Common myeloid progenitor, CD34-positive (primary cell): ENCODE data around the gene DOHH.

Experiments
- CTCF ChIA-PET: fragments of 350-600 bp; sonication (Branson Sonifier 250); formaldehyde crosslinking; loops from one replicate; lab custom pipeline; 2021; ENCODE audit warnings: antibody characterized with exemption; lab: Charles Lee
- POLR2A ChIA-PET: fragments of 350-600 bp; sonication (Branson Sonifier 250); formaldehyde crosslinking; loops from one replicate; lab custom pipeline; 2021; ENCODE audit warnings: antibody characterized with exemption; lab: Charles Lee
- DNase-seq, 3 donors: peaks; one replicate each; pipeline versions ENCODE4 v3.0.0 to v3.0.0-alpha.2; 2013
- H3K27ac ChIP-seq, 2 experiments: 1 replicate in 1 of 2; 2 replicates in 1 of 2; pipeline ENCODE4 v1.7.0; 2013; ENCODE audit warnings: inconsistent platforms in 2 of 2, low read length in 2 of 2, mild to moderate bottlenecking in 2 of 2, low read depth in 1 of 2, moderate library complexity in 1 of 2; ENCODE audit not compliant: severe bottlenecking in 2 of 2, insufficient read depth in 1 of 2, poor library complexity in 1 of 2
- H3K27me3 ChIP-seq, 5 experiments: replicated peaks in 2 of 5; 1 replicate in 3 of 5; 2 replicates in 2 of 5; pipeline versions ENCODE4 v1.6.1 to v1.7.0; 2013; ENCODE audit warnings: low read length in 4 of 5, mild to moderate bottlenecking in 2 of 5, moderate library complexity in 2 of 5, inconsistent platforms in 1 of 5; ENCODE audit not compliant: insufficient read depth in 5 of 5, control insufficient read depth in 4 of 5
- H3K36me3 ChIP-seq, 4 experiments: 1 replicate in 2 of 4; 2 replicates in 2 of 4; pipeline versions ENCODE4 v1.6.1 to v1.7.0; 2013; ENCODE audit warnings: low read length in 3 of 4, control low read depth in 1 of 4, mild to moderate bottlenecking in 1 of 4; ENCODE audit not compliant: control insufficient read depth in 4 of 4, insufficient read depth in 4 of 4
- H3K4me1 ChIP-seq, 4 experiments: 1 replicate in 3 of 4; 2 replicates in 1 of 4; pipeline versions ENCODE4 v1.6.1 to v1.7.1; 2013; ENCODE audit warnings: low read length in 3 of 4, mild to moderate bottlenecking in 3 of 4, control low read depth in 1 of 4, inconsistent platforms in 1 of 4, moderate library complexity in 1 of 4; ENCODE audit not compliant: control insufficient read depth in 4 of 4, insufficient read depth in 4 of 4; ENCODE audit errors: control extremely low read depth in 1 of 4
- H3K4me3 ChIP-seq, 7 experiments: 1 replicate in 4 of 7; 2 replicates in 3 of 7; pipeline versions ENCODE4 v1.5.1 to v1.7.0; 2013; ENCODE audit warnings: mild to moderate bottlenecking in 7 of 7, low read length in 6 of 7, moderate library complexity in 6 of 7, inconsistent platforms in 2 of 7, low read depth in 2 of 7, control low read depth in 1 of 7; ENCODE audit not compliant: insufficient read depth in 4 of 7, control insufficient read depth in 1 of 7; ENCODE audit errors: extremely low read depth in 1 of 7
- H3K9me3 ChIP-seq, 5 experiments: 1 replicate in 4 of 5; 2 replicates in 1 of 5; pipeline versions ENCODE4 v1.6.1 to v1.7.1; 2013; ENCODE audit warnings: low read length in 4 of 5, mild to moderate bottlenecking in 2 of 5, inconsistent platforms in 1 of 5, low read depth in 1 of 5, moderate library complexity in 1 of 5; ENCODE audit not compliant: control insufficient read depth in 4 of 5, insufficient read depth in 2 of 5; ENCODE audit errors: control extremely low read depth in 1 of 5
- WGBS: methylation state at CpG from one replicate; pipeline ENCODE4 v1.1.5; 2013; ENCODE audit not compliant: insufficient coverage; 5-methylcytosine and 5-hydroxymethylcytosine counted together

Gene DOHH

DNA sequence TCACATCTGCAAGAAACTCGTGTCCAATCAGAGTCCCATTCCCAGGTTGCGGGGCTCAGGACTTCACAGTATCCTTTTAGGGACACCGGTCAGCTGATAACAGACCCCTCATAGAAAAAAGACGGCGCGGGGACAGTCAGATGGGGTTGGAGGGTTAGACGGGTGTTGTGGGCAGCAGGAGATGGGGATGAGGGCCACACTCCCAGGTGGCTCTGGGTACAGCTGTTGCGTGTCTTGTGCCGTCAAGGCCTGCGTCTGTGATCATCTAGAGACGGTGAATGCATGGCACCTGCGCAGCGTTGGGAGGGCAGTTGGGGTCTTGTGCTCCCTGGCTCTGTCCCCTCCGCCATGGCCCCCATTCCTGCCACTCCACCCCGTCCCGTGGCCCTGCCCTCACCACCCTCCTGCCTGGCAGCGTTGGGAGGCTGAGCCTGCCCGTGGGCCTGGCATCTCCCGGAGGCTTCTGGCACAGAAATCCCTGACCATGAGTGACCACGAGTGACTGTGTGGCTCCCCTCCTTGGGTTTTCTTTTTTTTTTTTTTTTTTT lies 24.5 kb upstream of the DOHH start:
- no peak overlapping the region for H3K27ac ChIP-seq
- over 99% methylated on average over 13 of the region's 20 CpGs for WGBS
- ChIA-PET POLR2A (no interaction called here), CTCF (no interaction called here)
- peaks cover 4 to 66% (median 48%) of the 10 kb centered on the region in 4 experiments for H3K36me3 ChIP-seq
- H3K4me3 ChIP-seq, result no peak overlapping the region
- H3K27me3 ChIP-seq, result no peaks in the 10 kb centered on the region
- H3K4me1 ChIP-seq, result peaks cover 0 to 2% (median under 1%) of the 10 kb centered on the region in 4 experiments
- H3K9me3 ChIP-seq, result no peaks in the 10 kb centered on the region
- DNase-seq, result no peak

DNA sequence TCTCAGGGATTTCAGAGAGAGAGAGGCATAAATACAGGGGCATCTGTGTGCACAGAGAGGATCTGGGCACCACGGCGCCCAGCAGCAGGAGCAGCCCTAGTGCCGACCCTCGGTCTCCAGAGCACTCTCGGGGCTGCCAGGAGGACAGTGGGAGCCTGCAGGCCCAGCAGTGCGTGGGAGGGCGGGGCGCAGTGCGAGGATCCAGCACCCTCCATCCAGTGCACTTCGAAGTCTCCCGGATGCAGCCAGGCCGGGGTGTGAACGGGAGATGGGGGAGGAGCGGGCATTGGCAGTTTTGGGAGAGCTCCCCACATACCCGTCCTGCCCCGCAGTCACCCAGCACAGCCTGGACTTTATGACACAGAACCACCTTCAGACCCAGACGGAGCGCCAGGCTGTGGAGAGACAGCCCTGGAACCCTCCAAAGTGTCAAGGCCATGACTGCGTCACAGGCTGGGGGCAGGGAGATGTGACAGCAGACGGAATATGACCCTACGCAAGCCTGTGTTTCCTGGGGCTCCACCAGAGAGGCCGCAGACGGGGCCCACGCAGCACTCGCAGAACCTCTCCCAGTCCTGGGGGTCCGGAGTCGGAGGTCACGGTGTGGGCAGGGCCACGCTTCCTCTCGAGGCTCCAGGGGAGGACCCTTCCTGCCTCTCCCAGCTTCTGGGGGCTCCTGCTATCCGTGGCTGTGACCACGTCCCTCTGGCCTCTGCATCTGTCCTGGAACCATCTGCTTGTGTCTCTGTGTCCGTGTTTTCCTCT lies 23.8 kb upstream of the DOHH start:
- H3K9me3 ChIP-seq, result no peaks in the 10 kb centered on the region
- 98% methylated on average over 21 of the region's 33 CpGs for WGBS
- no peaks in the 10 kb centered on the region for H3K27me3 ChIP-seq
- no peak for DNase-seq
- peaks cover 4 to 71% (median 53%) of the 10 kb centered on the region in 4 experiments for H3K36me3 ChIP-seq
- no peak overlapping the region for H3K27ac ChIP-seq
- H3K4me3 ChIP-seq, result no peak overlapping the region
- POLR2A ChIA-PET, result no interaction called here
- peaks cover 0 to 3% (median 1%) of the 10 kb centered on the region in 4 experiments for H3K4me1 ChIP-seq
- CTCF ChIA-PET, result no interaction called here

DNA sequence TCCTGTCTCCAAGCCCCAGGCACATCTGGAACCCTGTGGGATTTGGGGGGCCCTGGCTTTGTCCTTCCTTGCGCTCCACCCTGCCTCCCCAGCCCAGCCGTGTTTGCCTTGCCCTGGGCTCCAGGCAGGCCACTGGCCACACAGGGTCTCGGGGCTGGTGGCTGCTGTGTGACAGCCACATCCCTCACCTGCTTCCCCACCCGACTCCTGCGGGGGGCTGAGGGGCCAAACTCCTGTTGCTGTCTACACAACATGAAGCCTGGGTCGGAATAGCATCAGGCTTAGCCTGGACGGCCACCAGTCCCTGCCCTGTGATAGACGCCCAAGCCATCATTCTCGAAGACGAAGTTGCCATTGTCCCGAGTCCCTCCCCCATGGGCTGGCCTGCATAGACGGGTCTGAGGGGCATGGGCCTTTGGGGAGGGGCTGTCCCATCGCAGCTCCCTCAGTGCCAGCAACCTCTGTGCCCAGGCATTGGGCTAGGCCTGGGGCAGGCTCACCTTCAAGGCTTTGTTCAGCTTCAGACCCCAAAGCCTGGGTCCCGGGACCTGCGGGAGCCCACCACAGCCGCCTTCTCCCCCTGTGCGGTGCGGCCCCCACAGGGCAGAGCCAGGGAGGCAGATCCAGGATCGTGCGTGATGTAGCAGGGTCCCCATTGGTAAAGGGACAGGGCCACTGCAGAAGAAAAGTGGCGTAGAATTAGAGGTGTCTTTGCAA lies 23.0 kb upstream of the DOHH start:
- no peak overlapping the region for H3K4me3 ChIP-seq
- H3K4me1 ChIP-seq, result peaks cover 0 to 3% (median 1%) of the 10 kb centered on the region in 4 experiments
- no peaks in the 10 kb centered on the region for H3K9me3 ChIP-seq
- DNase-seq, result no peak
- 92% methylated on average over 20 of the region's 21 CpGs for WGBS
- ChIA-PET CTCF (no interaction called here), POLR2A (no interaction called here)
- H3K27ac ChIP-seq, result no peak overlapping the region
- peaks cover 4 to 75% (median 55%) of the 10 kb centered on the region in 4 experiments for H3K36me3 ChIP-seq
- H3K27me3 ChIP-seq, result no peaks in the 10 kb centered on the region

DNA sequence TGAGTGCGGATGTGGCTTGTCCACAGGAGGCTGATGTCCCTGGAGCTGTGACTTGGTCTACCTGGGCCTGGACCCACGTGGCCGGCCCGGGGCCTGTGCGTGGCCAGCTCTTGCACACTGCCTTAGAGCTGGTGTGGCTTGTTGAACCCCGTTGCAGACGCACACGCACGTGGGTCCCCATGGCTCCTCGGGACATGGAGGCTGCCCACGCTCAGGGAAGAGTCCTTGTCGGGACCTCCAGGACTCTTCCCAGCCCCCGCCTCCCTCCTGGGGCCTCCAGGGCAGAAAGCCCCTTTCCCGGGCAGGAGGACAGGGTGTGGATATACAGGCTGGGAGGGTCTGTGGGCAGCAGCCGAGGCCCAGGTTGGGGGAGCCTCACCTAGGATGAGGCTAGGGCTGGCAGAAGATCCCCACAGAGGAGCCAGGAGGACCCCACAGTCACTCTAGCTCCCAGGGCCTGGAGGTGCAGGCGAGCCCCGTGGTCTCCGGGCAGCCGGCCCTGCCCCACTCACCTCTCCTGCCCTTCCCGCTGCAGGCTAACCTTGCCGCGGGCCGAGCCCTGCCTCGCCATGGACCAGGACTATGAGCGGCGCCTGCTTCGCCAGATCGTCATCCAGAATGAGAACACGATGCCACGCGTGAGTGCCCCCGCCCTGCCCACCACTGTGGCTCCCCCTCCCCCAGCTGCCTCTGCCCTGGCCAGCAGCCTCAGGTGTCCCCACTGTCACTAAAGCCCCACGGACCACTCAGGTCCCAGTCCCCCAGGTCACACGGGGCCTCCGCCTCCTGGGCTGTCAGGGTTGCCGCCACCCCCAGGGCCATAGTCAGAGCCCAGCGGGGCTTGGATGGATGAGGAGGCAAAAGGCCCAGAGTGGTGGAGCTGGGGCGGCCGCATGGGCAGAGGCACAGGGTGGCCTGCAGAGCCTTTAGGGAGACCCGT lies 22.2 kb upstream of the DOHH start:
- H3K4me1 ChIP-seq, result peaks cover 0 to 3% (median 1%) of the 10 kb centered on the region in 4 experiments
- DNase-seq, result no peak
- peaks cover 2 to 70% (median 50%) of the 10 kb centered on the region in 4 experiments for H3K36me3 ChIP-seq
- H3K4me3 ChIP-seq, result no peak overlapping the region
- H3K27ac ChIP-seq, result no peak overlapping the region
- H3K9me3 ChIP-seq, result no peaks in the 10 kb centered on the region
- WGBS, result 96% methylated on average over 39 of the region's 40 CpGs
- CTCF ChIA-PET, result no interaction called here
- no peaks in the 10 kb centered on the region for H3K27me3 ChIP-seq
- POLR2A ChIA-PET, result no interaction called here

DNA sequence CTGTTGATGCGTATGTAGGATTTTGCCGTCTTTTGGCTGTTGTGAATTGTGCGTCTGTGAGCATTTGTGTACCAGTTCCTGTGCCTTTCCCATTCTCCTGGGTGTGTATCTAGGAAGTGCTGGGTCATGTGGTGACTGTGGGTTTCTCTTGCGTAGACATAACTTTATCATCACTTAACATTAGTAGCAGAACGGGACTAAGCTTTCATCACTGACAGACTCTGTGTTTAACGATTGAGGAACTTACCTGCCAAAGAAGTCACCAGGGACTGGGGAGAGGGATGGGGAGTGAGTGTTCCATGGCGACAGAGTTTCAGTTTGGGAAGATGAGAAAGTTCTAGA lies 20.6 kb upstream of the DOHH start:
- H3K4me3 ChIP-seq, result no peak overlapping the region

DNA sequence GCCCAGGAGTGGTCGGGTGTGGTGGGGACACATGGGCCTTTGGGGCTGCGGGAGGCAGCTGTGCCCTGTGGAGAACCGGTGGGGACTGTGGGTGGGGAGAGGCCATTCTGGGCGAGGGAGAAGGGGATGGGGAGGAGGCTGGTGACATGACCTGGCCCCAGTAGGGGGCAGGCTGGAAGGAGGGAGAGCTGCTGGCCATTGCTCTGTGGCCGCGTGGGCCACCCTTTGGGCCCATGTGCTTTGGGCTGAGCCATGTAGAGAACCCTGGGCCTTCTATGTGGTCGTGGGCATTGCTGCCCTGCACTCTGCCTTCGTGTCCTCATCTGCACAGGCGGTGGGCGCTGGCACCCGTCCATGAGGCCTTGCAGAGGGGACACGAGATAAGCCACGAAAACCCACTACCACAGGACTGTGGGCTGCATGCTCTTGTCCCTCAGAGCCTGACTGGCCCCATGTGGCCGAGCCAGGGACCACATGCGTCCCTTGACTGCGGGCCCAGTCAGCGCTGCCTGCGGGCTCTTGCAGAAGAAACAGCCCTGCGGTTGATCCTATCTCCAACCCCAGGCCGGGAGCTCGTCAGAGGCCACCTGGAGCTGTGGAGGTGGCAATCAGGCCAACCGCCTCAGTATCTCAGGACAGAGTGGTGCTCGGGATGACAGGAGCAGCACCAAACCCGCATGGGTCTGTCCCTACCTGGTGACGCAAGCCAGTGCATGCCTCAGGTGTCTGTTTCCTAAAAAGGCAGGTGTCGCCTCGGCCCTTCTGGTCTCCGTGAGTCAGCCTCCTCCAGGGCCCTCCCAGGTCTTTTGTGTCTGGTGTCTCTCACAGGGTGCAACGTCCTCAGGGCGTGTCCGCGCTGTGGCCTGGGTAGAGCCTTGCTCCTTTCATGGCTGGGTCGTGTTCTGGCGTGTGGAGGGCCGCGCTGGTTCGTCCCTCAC lies 20.0 kb upstream of the DOHH start:
- Histone ChIP-seq H3K27ac (peak overlapping the region in 1 of 2 experiments; percentile 65), H3K27me3 (no peaks in the 10 kb centered on the region), H3K36me3 (peaks cover 0 to 51% (median 41%) of the 10 kb centered on the region in 4 experiments), H3K4me3 (no peak overlapping the region), H3K4me1 (peaks cover 0 to 3% (median 1%) of the 10 kb centered on the region in 4 experiments), H3K9me3 (no peaks in the 10 kb centered on the region)
- ChIA-PET CTCF (no interaction called here), POLR2A (interaction anchor here (0.7 kb wide), 1 partner anchor 147 kb away, joined by 3 read pairs; no protein-coding TSS in a partner anchor)
- DNase-seq, result peak; percentile 50 to 76 (median 64)
- WGBS, result 89% methylated on average over 31 of the region's 37 CpGs

More for the DNA sequence above, 20.6 kb upstream of the DOHH start:
- Histone ChIP-seq H3K4me1 (peaks cover 0 to 3% (median 1%) of the 10 kb centered on the region in 4 experiments), H3K9me3 (no peaks in the 10 kb centered on the region), H3K27me3 (no peaks in the 10 kb centered on the region), H3K36me3 (peaks cover 0 to 57% (median 43%) of the 10 kb centered on the region in 4 experiments), H3K27ac (peak overlapping the region in 1 of 2 experiments; percentile 65)
- WGBS, result 75% methylated on average over 5 of the region's 7 CpGs
- POLR2A ChIA-PET, result no interaction called here
- peak; percentile 28 to 39 (median 31) for DNase-seq
- CTCF ChIA-PET, result no interaction called here
